Sciatic nerve (tissue), 2 donors: ENCODE results near the gene EP400. TPM values are rescaled to one million over a fixed set of nuclear protein-coding genes. Genes with fewer than 3 reads are reported as not detected.
"Not testable (repeated sequence)": the region's sequence is repeated elsewhere in the genome, so short reads cannot be mapped to it uniquely, and the experiment has no call there.

Source experiments
- ATAC-seq: fragments of 200-7000 bp; cut with Tn5 transposase; one replicate; pipeline ENCODE4 v1.9.1; 2020; ENCODE audit warnings: mild to moderate bottlenecking, moderate library complexity
- DNase-seq: peaks from one replicate; pipeline ENCODE4 v3.0.0-alpha.2; 2020; ENCODE audit warnings: low spot score
- intact Hi-C: fragments of 100-400 bp; cut with DNase I; formaldehyde crosslinking; loops from one replicate; pipeline ENCODE4 v1.14.2; 2022
- total RNA-seq: library from RNA; stranded (reverse); fragmentation: NEBNext Ultra II Directional; extraction: Animal tissue kit (Norgen Biotek cat#: 25700); gene quantifications from one replicate; pipeline ENCODE4 v1.2.1, GENCODE V29; 2021
- donor health status: DM: no; HTN: no; CAD: no.
- donor health status: DM: no; HTN: no; CAD: no.

The EP400 gene
- total RNA-seq, 1 donor from 2014 or later = 56.9 TPM

GRCh38 chr12:132069336-132069985 is 119.7 kb downstream of the EP400 start:
- DNase-seq = no peak
- intact Hi-C loops = no loop called here
- ATAC-seq = no peak

DNA sequence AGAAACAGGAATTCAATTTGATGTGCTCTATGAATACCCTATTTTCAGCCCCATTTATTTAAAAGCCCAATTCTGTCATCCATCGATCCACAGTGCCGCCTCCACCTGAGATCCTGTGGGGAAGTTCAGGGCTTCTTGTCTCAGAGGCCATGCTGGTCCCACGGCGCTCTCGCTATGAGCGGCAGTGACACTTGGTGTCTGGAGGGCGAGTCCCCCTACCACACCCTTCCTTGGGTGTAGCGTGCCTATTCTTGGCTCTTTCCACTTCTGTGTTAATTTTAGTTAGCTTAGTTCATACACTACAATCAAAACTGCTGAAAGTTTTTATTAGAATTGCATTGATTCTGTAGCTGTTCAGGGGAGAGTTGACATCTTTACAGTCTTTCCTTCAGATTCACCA is 120.6 kb downstream of the EP400 start:
- ATAC-seq (no peak), DNase-seq (peak; percentile 50)
- intact Hi-C loops = no loop called here

- DNase-seq (peak; percentile 26), ATAC-seq (no peak)
- intact Hi-C loops = no loop called here
Observed at GRCh38 chr12:132071040-132071810, 121.5 kb downstream of the EP400 start.

- no peak for ATAC-seq
- intact Hi-C loops = no loop called here
- peak; percentile 39 for DNase-seq
Observed at GRCh38 chr12:132071830-132072384, 122.2 kb downstream of the EP400 start.

DNA sequence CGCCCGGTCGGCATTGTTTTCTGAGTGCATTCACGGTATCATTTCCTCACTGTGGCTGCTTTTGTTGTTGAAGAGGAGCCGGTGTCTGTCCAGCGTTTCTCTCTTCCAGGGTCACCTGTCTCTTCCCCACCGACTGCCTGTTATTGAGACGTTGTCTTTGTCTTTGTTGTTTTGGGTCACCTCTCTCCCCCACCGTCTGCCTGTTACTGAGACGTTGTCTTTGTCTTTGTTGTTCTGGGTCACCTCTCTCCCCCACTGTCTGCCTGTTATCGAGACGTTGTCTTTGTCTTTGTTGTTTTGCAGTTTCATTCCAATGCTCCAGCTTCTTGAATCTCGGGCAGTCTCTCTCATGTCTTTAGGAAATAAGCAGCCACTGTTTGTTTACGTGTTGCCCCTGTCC is 124.5 kb downstream of the EP400 start:
- DNase-seq (no peak), ATAC-seq (no peak)
- intact Hi-C loops = no loop called here

DNA sequence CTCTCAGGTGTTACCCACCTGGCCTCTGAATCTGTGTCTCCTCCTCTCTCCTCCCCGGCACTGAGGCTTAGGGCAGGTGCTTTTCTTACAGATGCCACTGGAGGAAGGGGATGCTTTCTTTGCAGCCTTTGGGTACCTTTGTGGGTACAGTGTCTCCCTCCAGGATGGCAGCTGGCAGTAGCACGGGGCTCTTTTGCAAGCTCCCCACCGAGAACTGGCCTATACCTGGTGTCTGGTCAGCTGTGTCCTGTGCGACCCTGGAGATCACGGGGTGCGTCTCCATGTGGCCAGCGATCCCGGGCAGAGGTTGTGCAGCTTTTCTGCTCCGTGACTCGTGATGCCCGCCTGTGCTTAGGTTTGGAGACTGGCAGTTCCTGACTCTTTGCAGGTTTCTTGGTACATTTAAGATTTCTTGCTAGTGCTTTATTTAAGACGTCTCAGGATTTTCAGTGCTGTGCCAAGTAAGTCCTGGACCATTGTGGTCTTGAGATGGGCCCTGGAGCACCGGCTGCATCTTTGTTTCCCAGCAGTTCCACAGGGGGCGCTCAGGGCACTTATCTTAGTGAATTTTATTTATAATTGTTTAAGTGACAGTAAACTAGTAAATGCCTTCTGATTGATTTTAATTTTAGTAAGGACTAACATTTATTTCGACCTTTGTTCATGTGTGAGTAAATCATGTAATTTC is 125.4 kb downstream of the EP400 start:
- intact Hi-C loops = no loop called here
- DNase-seq = no peak

DNA sequence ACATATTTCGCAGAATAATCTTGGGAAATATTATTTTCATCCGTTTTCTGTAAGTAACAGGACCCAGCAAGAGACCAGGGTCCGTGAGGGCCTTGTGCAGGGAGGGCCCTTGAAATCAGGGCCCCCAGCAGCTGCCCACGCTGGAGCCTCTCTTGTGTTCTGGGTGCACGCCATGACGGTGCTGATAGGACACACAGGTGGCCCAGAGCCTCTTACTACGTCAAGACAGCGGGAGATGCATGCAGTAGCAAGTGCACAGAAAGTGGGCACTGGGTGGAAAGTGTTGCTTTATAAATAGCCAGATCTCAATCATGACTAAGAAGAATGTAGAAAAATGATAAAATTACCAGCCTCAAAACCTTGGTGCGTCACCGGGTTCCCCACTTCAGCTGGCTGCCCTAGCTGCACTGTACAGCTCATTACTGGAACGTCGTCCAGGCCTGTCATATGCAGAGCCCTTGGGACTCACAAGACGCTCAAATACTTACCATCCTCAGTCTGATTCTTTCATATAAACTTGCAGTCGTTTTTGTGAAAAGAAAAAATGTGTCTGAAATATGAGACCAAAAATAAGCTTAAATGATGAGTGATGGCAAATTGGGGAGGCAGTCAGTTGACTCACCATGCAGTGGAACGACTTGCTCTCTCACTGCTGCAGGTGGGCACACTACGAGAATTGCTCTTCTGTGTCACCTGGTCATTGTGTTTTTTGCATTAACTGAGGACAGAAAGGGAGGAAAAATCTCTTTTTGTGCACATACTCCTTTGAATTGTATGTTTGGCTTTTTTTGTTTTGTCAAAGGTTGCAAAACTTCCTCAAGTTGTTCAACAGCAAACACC is 126.2 kb downstream of the EP400 start:
- intact Hi-C loops = no loop called here
- no peak for ATAC-seq

More for the DNA sequence above, 125.4 kb downstream of the EP400 start:
- no peak for ATAC-seq

GRCh38 chr12:132076711-132077110 is 127.0 kb downstream of the EP400 start:
- intact Hi-C loops = no loop called here
- DNase-seq = no peak
- ATAC-seq = no peak

More for the DNA sequence above, 126.2 kb downstream of the EP400 start:
- no peak for DNase-seq

DNA sequence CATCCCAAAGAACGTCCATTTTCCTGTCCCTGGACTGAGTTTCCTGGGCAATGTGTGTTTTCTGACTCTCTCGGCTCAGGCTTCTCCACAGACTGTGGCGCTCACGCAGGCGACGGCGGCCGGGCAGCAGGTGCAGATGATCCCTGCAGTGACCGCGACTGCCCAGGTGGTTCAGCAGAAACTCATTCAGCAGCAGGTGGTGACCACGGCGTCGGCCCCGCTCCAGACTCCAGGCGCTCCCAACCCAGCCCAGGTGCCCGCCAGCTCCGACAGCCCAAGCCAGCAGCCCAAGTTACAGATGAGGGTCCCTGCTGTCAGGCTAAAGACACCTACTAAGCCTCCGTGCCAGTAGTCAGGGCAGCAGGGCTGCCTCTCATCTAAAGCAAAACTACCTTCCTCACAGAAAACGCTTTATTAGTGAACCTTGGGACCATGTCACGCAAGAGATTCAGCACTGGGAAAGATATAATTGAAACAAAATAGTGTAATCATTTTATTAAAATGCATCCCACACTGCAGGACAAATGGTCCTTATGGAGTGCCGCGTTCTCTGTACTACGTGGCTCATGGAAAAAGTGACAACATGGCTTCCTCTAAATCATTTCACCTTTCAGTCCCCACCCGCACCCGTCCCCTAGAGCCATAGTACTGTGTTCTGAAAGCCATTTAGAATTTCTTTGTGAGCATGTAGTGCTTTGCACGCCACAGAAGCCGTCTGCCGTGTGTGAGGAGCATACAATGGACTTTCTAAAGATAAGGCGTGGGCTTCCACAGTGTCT is 127.8 kb downstream of the EP400 start:
- intact Hi-C loops = no loop called here
- ATAC-seq (no peak), DNase-seq (no peak)

DNA sequence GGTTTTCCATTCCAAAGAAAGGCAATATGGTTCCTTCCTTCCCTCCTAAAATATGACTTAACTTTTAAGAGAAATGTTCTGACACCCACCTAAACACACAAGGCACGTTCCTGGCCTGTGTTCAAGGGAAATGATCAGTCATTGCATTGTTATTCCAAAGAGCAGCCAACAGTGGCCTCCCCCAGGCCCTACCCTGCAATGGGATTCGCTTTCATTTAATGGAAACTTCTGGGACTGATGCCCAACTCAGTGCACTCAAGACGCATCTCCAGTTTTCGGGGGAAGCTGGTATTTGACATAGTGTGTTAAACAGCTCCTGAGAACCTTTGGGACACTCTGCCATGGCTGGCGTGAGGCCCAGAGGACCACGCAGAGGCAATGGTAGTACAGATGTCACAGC is 128.4 kb downstream of the EP400 start:
- no peak for DNase-seq
- intact Hi-C loops = no loop called here
- ATAC-seq = no peak

DNA sequence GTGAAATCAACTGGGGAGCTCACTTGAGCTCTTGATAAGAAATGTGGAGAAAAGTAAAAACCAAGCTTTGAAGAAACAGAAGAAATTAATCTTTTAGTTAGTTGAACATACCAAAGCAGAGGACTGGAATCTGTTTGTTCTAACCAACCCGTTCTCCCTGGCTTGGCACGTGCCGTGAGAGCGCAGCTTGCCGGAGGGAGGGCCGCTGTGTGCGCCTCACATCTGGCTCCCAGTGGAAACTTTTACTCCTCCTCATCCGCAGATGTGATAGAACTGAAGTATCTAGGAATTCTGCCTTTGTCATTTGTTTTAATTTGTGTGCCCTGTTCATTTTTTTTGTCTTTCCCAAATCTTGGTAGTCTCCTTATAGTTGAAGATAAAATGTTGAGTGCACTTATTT is 129.5 kb downstream of the EP400 start:
- ATAC-seq (no peak), DNase-seq (no peak)
- intact Hi-C loops = no loop called here

DNA sequence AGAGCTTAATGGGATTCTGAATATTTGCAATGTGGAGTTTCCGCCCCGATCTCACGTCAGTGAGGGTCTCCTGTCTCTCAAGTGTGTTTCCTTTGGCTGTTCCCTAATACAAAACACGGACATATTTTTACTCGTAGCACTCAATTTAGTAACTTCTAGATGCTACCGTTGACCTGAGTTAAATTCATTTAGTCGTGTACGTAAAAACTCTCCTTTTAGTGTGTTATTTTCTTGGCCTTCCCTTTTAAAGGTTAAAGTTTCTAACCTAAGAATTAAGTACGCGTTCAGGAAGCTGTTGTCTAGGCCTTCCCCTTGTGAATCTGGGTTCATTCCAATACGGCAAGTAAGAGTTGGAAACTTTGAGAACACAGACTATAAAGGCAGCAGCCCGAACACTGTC is 130.0 kb downstream of the EP400 start:
- intact Hi-C loops = no loop called here
- DNase-seq (no peak), ATAC-seq (no peak)

DNA sequence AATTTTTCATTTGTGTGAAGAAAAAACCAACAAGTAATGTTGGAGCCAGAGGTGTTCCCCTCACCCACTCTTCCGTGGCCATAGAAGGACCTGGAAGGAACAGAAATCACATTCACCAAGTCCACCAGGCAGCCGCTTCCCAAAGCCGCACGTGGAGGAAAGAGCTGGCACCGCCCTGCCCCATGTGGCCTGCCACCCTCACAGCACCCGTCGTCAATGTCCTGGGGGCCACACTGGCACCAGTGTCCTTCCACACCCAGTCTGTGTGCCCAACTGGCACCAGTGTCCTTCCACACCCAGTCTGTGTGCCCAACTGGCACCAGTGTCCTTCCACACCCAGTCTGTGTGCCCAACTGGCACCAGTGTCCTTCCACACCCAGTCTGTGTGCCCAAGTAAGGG is 130.8 kb downstream of the EP400 start:
- DNase-seq, ATAC-seq, intact Hi-C loops: not testable (repeated sequence)

- DNase-seq (no peak), ATAC-seq (no peak)
- intact Hi-C loops = no loop called here
Observed at GRCh38 chr12:132081423-132081822, 131.7 kb downstream of the EP400 start.

GRCh38 chr12:132083614-132083940 is 133.8 kb downstream of the EP400 start:
- intact Hi-C loops = no loop called here
- ATAC-seq (no peak), DNase-seq (no peak)

DNA sequence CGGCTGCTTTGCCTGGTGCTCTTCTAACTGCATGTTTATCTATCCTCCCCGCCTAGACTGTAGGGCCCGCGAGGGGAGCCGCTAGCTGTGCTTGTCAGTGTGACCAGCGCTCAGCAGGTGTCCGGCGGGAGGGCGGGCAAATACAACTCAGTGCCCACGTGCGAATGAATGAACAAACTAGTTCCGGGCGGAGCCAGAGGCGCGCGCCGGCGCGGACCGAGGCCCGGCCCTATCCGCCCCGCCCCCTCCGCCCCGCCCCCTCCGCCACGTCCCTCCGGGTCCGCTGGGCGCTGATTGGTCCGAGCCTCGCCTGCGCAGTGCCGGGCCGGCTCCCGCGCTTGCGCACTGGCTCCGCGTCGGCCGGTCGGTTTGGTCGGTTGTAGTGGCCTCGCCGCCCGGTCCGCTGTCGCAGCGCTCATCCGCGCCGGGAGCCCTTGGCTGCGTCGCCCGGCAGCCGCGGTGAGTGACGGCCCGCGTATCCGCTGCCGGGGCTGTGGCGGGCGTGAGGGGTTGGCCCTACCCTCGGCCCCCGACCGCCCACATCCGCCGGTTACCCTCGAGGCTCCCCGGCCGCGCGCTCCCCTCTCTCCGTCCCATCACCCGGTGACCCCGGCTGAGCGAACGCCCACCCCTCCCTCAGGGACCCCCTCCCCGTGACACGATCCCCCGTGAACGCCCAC is 134.3 kb downstream of the EP400 start:
- ATAC-seq (peak; percentile 97), DNase-seq (peak; percentile 94)
- intact Hi-C loops = no loop called here

GRCh38 chr12:132084621-132085290 is 135.0 kb downstream of the EP400 start:
- intact Hi-C loops = no loop called here
- DNase-seq (peak; percentile 80), ATAC-seq (peak; percentile 79)
